ENCODE results near the gene XIRP2.

Gene XIRP2

GRCh38 chr2:166882851-166883250 lies 5.4 kb upstream of the XIRP2 start:
- H2AK5ac ChIP-seq (ENCODE audit: low read depth, low read length), result no peak overlapping the region
- no peak for DNase-seq (ENCODE audit: low spot score)
- no peak overlapping the region for H2BK5ac ChIP-seq (ENCODE audit: low read length)
- no peak overlapping the region for H2BK12ac ChIP-seq (ENCODE audit: low read length)
- H3K36me3 ChIP-seq (replicated peaks in 1 of 2; ENCODE audit: control insufficient read depth in 2 of 2, insufficient read depth in 2 of 2, low read length in 2 of 2), result no peaks in the 10 kb centered on the region
- no peak overlapping the region for H3K4me3 ChIP-seq (ENCODE audit: low read length in 2 of 2)
- no peak overlapping the region for H3K14ac ChIP-seq (ENCODE audit: low read length)
- no peak overlapping the region for H2AFZ ChIP-seq (ENCODE audit: low read length)
- no peak overlapping the region for H3K4ac ChIP-seq (ENCODE audit: low read length)
- H3K18ac ChIP-seq (ENCODE audit: low read length), result no peak overlapping the region
- no peaks in the 10 kb centered on the region for H3K9me3 ChIP-seq (replicated peaks in 1 of 2; ENCODE audit: control insufficient read depth in 2 of 2, insufficient read depth in 1 of 2, low read depth in 1 of 2, low read length in 2 of 2)
- H3K23ac ChIP-seq (ENCODE audit: low read depth, low read length, poor library complexity), result no peak overlapping the region
- H3K27ac ChIP-seq (replicated peaks; ENCODE audit: low read length), result no peak overlapping the region
- no peak overlapping the region for H4K91ac ChIP-seq (ENCODE audit: low read depth, low read length, poor library complexity)
- no peak overlapping the region for H3K4me2 ChIP-seq (ENCODE audit: insufficient read depth, low read length, poor library complexity, severe bottlenecking)
- no peaks in the 10 kb centered on the region for H3K79me1 ChIP-seq (ENCODE audit: low read depth, low read length)
- no peak overlapping the region for H2BK15ac ChIP-seq (ENCODE audit: low read length)
- no peak overlapping the region for H4K8ac ChIP-seq (ENCODE audit: low read depth, low read length)
- H3K27me3 ChIP-seq (ENCODE audit: control insufficient read depth in 3 of 3, insufficient read depth in 3 of 3, low read depth in 1 of 3, low read length in 3 of 3), result no peaks in the 10 kb centered on the region
- H3K9ac ChIP-seq (ENCODE audit: low read depth, low read length, poor library complexity), result no peak overlapping the region
- WGBS, 2 donors (ENCODE audit: extremely low coverage in 2 of 2, insufficient read length in 2 of 2, insufficient replicate concordance in 1 of 2), result no CpG with 5 or more reads among the region's 3 CpGs
- H3K4me1 ChIP-seq (ENCODE audit: control insufficient read depth in 2 of 2, insufficient read depth in 1 of 2, low read depth in 1 of 2, low read length in 2 of 2), result no peaks in the 10 kb centered on the region
- no peak overlapping the region for H2BK120ac ChIP-seq (ENCODE audit: low read depth, low read length)

- H3K4ac ChIP-seq (ENCODE audit: low read length), result no peak overlapping the region
- no CpG with 5 or more reads among the region's 2 CpGs for WGBS, 2 donors (ENCODE audit: extremely low coverage in 2 of 2, insufficient read length in 2 of 2, insufficient replicate concordance in 1 of 2)
- H3K4me1 ChIP-seq (ENCODE audit: control insufficient read depth in 2 of 2, insufficient read depth in 1 of 2, low read depth in 1 of 2, low read length in 2 of 2), result peaks cover 2 to 8% of the 10 kb centered on the region in 2 donors
These were observed 3.4 kb downstream of the XIRP2 start for GRCh38 chr2:166891727-166892126.

GRCh38 chr2:166892397-166892796 lies 4.1 kb downstream of the XIRP2 start:
- Histone ChIP-seq H3K4me3 (ENCODE audit: low read length in 2 of 2) (no peak overlapping the region), H3K27ac (replicated peaks; ENCODE audit: low read length) (no peak overlapping the region), H2AK5ac (ENCODE audit: low read depth, low read length) (no peak overlapping the region)

More at GRCh38 chr2:166891727-166892126, 3.4 kb downstream of the XIRP2 start:
- Histone ChIP-seq H3K36me3 (replicated peaks in 1 of 2; ENCODE audit: control insufficient read depth in 2 of 2, insufficient read depth in 2 of 2, low read length in 2 of 2) (no peaks in the 10 kb centered on the region), H2BK5ac (ENCODE audit: low read length) (no peak overlapping the region), H3K27me3 (ENCODE audit: control insufficient read depth in 3 of 3, insufficient read depth in 3 of 3, low read depth in 1 of 3, low read length in 3 of 3) (no peaks in the 10 kb centered on the region), H3K9ac (ENCODE audit: low read depth, low read length, poor library complexity) (no peak overlapping the region), H4K91ac (ENCODE audit: low read depth, low read length, poor library complexity) (no peak overlapping the region), H2AK5ac (ENCODE audit: low read depth, low read length) (no peak overlapping the region), H2BK120ac (ENCODE audit: low read depth, low read length) (no peak overlapping the region), H4K8ac (ENCODE audit: low read depth, low read length) (no peak overlapping the region), H2AFZ (ENCODE audit: low read length) (no peak overlapping the region), H3K4me2 (ENCODE audit: insufficient read depth, low read length, poor library complexity, severe bottlenecking) (no peak overlapping the region), H3K23ac (ENCODE audit: low read depth, low read length, poor library complexity) (no peak overlapping the region), H2BK15ac (ENCODE audit: low read length) (no peak overlapping the region), H3K18ac (ENCODE audit: low read length) (no peak overlapping the region), H2BK12ac (ENCODE audit: low read length) (no peak overlapping the region), H3K27ac (replicated peaks; ENCODE audit: low read length) (no peak overlapping the region), H3K14ac (ENCODE audit: low read length) (no peak overlapping the region), H3K4me3 (ENCODE audit: low read length in 2 of 2) (no peak overlapping the region), H3K79me1 (ENCODE audit: low read depth, low read length) (no peaks in the 10 kb centered on the region), H3K9me3 (replicated peaks in 1 of 2; ENCODE audit: control insufficient read depth in 2 of 2, insufficient read depth in 1 of 2, low read depth in 1 of 2, low read length in 2 of 2) (peaks cover 0 to 2% of the 10 kb centered on the region in 2 donors)
- no peak for DNase-seq (ENCODE audit: low spot score)

GRCh38 chr2:166895243-166895642 lies 7.0 kb downstream of the XIRP2 start:
- Histone ChIP-seq H3K18ac (ENCODE audit: low read length) (no peak overlapping the region), H2BK120ac (ENCODE audit: low read depth, low read length) (no peak overlapping the region), H2AK5ac (ENCODE audit: low read depth, low read length) (no peak overlapping the region), H2AFZ (ENCODE audit: low read length) (no peak overlapping the region), H3K23ac (ENCODE audit: low read depth, low read length, poor library complexity) (no peak overlapping the region), H3K36me3 (replicated peaks in 1 of 2; ENCODE audit: control insufficient read depth in 2 of 2, insufficient read depth in 2 of 2, low read length in 2 of 2) (no peaks in the 10 kb centered on the region), H3K4me1 (ENCODE audit: control insufficient read depth in 2 of 2, insufficient read depth in 1 of 2, low read depth in 1 of 2, low read length in 2 of 2) (peaks cover 0 to 2% of the 10 kb centered on the region in 2 donors), H4K91ac (ENCODE audit: low read depth, low read length, poor library complexity) (no peak overlapping the region), H3K4me2 (ENCODE audit: insufficient read depth, low read length, poor library complexity, severe bottlenecking) (no peak overlapping the region), H4K8ac (ENCODE audit: low read depth, low read length) (no peak overlapping the region), H3K27ac (replicated peaks; ENCODE audit: low read length) (no peak overlapping the region), H2BK5ac (ENCODE audit: low read length) (no peak overlapping the region), H3K4ac (ENCODE audit: low read length) (no peak overlapping the region), H2BK12ac (ENCODE audit: low read length) (no peak overlapping the region), H2BK15ac (ENCODE audit: low read length) (no peak overlapping the region), H3K14ac (ENCODE audit: low read length) (no peak overlapping the region), H3K27me3 (ENCODE audit: control insufficient read depth in 3 of 3, insufficient read depth in 3 of 3, low read depth in 1 of 3, low read length in 3 of 3) (no peaks in the 10 kb centered on the region), H3K9ac (ENCODE audit: low read depth, low read length, poor library complexity) (no peak overlapping the region), H3K9me3 (replicated peaks in 1 of 2; ENCODE audit: control insufficient read depth in 2 of 2, insufficient read depth in 1 of 2, low read depth in 1 of 2, low read length in 2 of 2) (peaks cover 0 to 2% of the 10 kb centered on the region in 2 donors), H3K4me3 (ENCODE audit: low read length in 2 of 2) (no peak overlapping the region), H3K79me1 (ENCODE audit: low read depth, low read length) (no peaks in the 10 kb centered on the region)
- no CpG with 5 or more reads among the region's 2 CpGs for WGBS, 2 donors (ENCODE audit: extremely low coverage in 2 of 2, insufficient read length in 2 of 2, insufficient replicate concordance in 1 of 2)
- DNase-seq (ENCODE audit: low spot score), result no peak

More at GRCh38 chr2:166892397-166892796, 4.1 kb downstream of the XIRP2 start:
- peaks cover 2 to 8% of the 10 kb centered on the region in 2 donors for H3K4me1 ChIP-seq (ENCODE audit: control insufficient read depth in 2 of 2, insufficient read depth in 1 of 2, low read depth in 1 of 2, low read length in 2 of 2)
- no peak overlapping the region for H3K4ac ChIP-seq (ENCODE audit: low read length)
- no peak overlapping the region for H3K18ac ChIP-seq (ENCODE audit: low read length)
- H2BK15ac ChIP-seq (ENCODE audit: low read length), result no peak overlapping the region
- no peaks in the 10 kb centered on the region for H3K36me3 ChIP-seq (replicated peaks in 1 of 2; ENCODE audit: control insufficient read depth in 2 of 2, insufficient read depth in 2 of 2, low read length in 2 of 2)
- H3K14ac ChIP-seq (ENCODE audit: low read length), result no peak overlapping the region
- H3K23ac ChIP-seq (ENCODE audit: low read depth, low read length, poor library complexity), result no peak overlapping the region
- H2BK5ac ChIP-seq (ENCODE audit: low read length), result no peak overlapping the region
- H2AFZ ChIP-seq (ENCODE audit: low read length), result no peak overlapping the region
- H3K79me1 ChIP-seq (ENCODE audit: low read depth, low read length), result no peaks in the 10 kb centered on the region
- H2BK12ac ChIP-seq (ENCODE audit: low read length), result no peak overlapping the region
- no peak for DNase-seq (ENCODE audit: low spot score)
- H2BK120ac ChIP-seq (ENCODE audit: low read depth, low read length), result no peak overlapping the region
- H3K9me3 ChIP-seq (replicated peaks in 1 of 2; ENCODE audit: control insufficient read depth in 2 of 2, insufficient read depth in 1 of 2, low read depth in 1 of 2, low read length in 2 of 2), result peaks cover 0 to 2% of the 10 kb centered on the region in 2 donors
- H4K91ac ChIP-seq (ENCODE audit: low read depth, low read length, poor library complexity), result no peak overlapping the region
- H3K9ac ChIP-seq (ENCODE audit: low read depth, low read length, poor library complexity), result no peak overlapping the region
- no peak overlapping the region for H4K8ac ChIP-seq (ENCODE audit: low read depth, low read length)
- H3K27me3 ChIP-seq (ENCODE audit: control insufficient read depth in 3 of 3, insufficient read depth in 3 of 3, low read depth in 1 of 3, low read length in 3 of 3), result no peaks in the 10 kb centered on the region
- no peak overlapping the region for H3K4me2 ChIP-seq (ENCODE audit: insufficient read depth, low read length, poor library complexity, severe bottlenecking)

All from neuronal stem cell (in vitro differentiated cells).